Adrenal gland (tissue), 5 donors: ENCODE measurements around the gene TDO2.

Experiments
- POLR2A ChIP-seq, 2 donors: fragments of 450-650 bp; IDR thresholded peaks; one replicate each; pipeline ENCODE4 v1.6.1; 2017; ENCODE audit warnings: antibody characterized with exemption in 2 of 2, mild to moderate bottlenecking in 2 of 2, moderate library complexity in 1 of 2
- TF ChIP-seq, protein P1 (sequence below), 6 experiments: fragments of 450-650 bp in 4 of 6; fragments of 200-600 bp in 2 of 6; sonication (generic) in 1 of 6; IDR thresholded peaks; 1 replicate in 5 of 6; 2 replicates in 1 of 6; pipeline versions ENCODE4 v1.5.1 to v1.8.0; 2016 to 2021; ENCODE audit warnings: antibody characterized with exemption in 6 of 6, mild to moderate bottlenecking in 2 of 6, moderate library complexity in 1 of 6
- donor health status: DM: no; HTN: no; CAD: no.

DNA sequence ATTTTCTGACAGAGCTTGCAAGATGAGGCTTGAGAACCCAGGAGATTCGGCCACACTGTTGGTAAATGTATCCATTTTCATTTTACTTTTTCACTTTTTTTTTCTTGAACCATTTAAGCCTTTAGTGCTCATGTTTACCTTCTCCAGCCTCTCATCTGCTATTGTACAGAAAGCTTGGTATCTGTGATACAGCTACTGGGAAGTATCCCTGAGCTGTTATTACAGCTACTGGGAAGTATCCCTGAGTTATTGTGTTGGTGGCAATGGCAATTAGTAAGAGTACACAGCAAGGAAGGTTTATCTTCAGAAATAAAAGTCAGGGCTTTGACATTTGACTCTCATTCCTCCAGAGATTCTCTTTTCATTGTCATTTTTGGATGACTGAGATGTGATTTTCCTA, 38.3 kb downstream of the TDO2 start:
- TF ChIP-seq, protein P1, sequence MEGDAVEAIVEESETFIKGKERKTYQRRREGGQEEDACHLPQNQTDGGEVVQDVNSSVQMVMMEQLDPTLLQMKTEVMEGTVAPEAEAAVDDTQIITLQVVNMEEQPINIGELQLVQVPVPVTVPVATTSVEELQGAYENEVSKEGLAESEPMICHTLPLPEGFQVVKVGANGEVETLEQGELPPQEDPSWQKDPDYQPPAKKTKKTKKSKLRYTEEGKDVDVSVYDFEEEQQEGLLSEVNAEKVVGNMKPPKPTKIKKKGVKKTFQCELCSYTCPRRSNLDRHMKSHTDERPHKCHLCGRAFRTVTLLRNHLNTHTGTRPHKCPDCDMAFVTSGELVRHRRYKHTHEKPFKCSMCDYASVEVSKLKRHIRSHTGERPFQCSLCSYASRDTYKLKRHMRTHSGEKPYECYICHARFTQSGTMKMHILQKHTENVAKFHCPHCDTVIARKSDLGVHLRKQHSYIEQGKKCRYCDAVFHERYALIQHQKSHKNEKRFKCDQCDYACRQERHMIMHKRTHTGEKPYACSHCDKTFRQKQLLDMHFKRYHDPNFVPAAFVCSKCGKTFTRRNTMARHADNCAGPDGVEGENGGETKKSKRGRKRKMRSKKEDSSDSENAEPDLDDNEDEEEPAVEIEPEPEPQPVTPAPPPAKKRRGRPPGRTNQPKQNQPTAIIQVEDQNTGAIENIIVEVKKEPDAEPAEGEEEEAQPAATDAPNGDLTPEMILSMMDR (IDR thresholded peaks at IDR 0.05), result no peak
- no peak for TF ChIP-seq POLR2A (IDR thresholded peaks at IDR 0.05)
